Vagina (tissue), 2 donors: ENCODE data around the gene SGF29. TPM values are rescaled to one million over a fixed set of nuclear protein-coding genes. Genes with fewer than 3 reads are reported as not detected.
"Not testable (repeated sequence)": the region's sequence is repeated elsewhere in the genome, so short reads cannot be mapped to it uniquely, and the experiment has no call there.

Experiments
- DNase-seq, 2 donors: peaks; one replicate each; pipeline ENCODE4 v3.0.0-alpha.2; 2017; ENCODE audit errors: extremely low spot score in 2 of 2
- H3K27ac ChIP-seq: fragments of 200-600 bp; sonication (generic); one replicate; pipeline ENCODE4 v1.5.1; 2019
- H3K27me3 ChIP-seq: fragments of 200-600 bp; sonication (generic); one replicate; pipeline ENCODE4 v1.5.1; 2019
- H3K36me3 ChIP-seq, 2 donors: fragments of 200-600 bp; sonication (generic); one replicate each; pipeline ENCODE4 v1.5.1; 2017 to 2019
- H3K4me1 ChIP-seq: fragments of 200-600 bp; sonication (generic); one replicate; pipeline ENCODE4 v1.5.1; 2019
- H3K4me3 ChIP-seq, 2 donors: fragments of 200-600 bp; sonication (generic); 1 replicate in 1 of 2; 2 replicates in 1 of 2; pipeline ENCODE4 v1.5.1; 2016 to 2019
- H3K9me3 ChIP-seq: fragments of 200-600 bp; sonication (generic); one replicate; pipeline ENCODE4 v1.5.1; 2019
- POLR2A ChIP-seq, 2 donors: fragments of 450-650 bp; IDR thresholded peaks; one replicate each; pipeline ENCODE4 v1.6.1; 2017; ENCODE audit warnings: antibody characterized with exemption in 2 of 2, mild to moderate bottlenecking in 2 of 2, moderate library complexity in 2 of 2
- POLR2AphosphoS5 ChIP-seq, 2 donors: sonication (generic); formaldehyde crosslinking; IDR thresholded peaks; one replicate each; pipeline ENCODE4 v1.9.0; 2017; ENCODE audit warnings: antibody characterized with exemption in 2 of 2, mild to moderate bottlenecking in 2 of 2, low read depth in 1 of 2; ENCODE audit not compliant: insufficient read depth in 1 of 2
- intact Hi-C: fragments of 100-400 bp; cut with DNase I; formaldehyde crosslinking; loops from one replicate; pipeline ENCODE4 v1.15.1; 2023
- total RNA-seq: library from RNA; depleted of rRNA; stranded (reverse); fragments of >200 nt; gene quantifications from one replicate; pipeline ENCODE4 v1.2.3, GENCODE V29; 2016
- TF ChIP-seq, protein P1 (sequence below), 3 experiments: fragments of 450-650 bp in 2 of 3; fragments of 200-600 bp in 1 of 3; sonication (generic) in 1 of 3; IDR thresholded peaks; one replicate each; pipeline ENCODE4 v1.5.1; 2017 to 2019; ENCODE audit warnings: antibody characterized with exemption in 3 of 3, mild to moderate bottlenecking in 2 of 3, moderate library complexity in 2 of 3

The SGF29 gene
- total RNA-seq, 1 donor from 2014 or later = 16.5 TPM

DNA sequence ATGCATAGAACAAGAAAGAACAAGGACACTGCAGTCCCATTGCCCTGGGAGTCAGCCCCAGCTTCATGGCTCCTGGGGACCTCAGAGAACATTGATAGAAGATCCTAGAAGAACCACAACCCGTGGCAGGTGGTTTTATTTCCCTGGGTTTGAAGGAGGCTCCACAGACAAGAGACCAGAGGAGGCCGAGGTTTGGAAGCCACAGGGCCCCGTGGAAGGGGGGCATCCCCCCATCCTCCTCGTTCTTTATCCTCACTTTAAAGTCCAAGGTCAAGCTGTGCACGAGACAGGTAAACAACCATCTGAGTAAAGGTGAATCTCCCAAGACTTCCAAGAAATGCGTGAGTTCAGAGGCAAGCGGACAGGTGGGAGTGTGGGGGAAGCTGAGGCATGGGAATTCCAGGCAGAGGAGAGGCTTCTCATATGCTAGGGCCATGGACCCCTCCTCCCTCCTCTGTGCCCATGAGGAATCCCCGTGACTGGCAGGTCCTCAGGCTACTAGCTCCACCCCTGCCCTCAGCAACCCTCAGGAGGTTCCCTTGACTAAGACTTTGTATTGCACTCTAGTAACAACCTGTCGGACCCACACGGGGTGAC is 57.0 kb downstream of the SGF29 start:
- H3K4me3 ChIP-seq = no peak overlapping the region
- DNase-seq = peak in 1 of 2 donors; percentile 92

DNA sequence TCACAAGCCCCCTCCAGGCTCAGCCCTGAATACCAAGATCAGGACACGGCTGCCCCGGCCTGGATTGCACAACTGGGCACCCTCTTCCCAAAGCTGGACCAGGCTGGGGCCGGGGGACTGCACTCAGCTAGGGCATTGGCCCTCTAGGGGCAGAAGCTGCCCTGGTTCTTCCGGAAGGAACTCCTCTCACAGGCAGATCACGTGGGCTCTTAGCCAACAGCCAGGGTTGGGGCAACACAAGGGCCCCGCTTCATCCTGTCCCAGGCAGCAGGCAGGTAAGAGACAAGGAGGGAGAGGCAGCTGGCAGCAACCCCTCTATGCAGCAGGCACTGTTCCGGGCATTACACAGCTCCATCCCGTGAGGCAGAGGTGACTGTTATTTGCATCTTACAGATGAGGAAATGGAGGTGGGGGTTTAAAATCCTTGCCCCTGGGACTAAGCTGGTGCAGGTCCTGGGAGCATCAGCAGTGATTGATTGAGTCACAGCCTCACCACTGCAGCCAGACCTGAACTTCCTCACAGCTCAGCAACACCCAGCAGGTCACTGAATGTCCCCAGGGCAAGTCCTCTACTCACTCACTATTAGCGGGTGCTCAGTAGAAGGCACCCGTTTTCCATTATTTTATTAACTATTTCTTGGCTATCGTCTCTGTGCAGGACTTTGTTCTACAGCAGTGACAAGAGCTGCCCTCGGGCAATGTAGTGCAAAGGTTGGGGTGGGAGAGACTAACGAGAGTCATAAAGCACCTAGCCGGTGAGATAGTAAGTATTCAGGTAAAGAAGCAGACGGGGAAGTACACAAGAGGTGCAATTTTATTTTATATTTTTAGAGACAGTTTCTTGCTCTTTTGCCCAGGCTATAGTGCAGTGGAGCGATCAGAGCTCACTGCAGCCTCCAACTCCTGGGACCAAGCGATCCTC is 58.9 kb downstream of the SGF29 start:
- H3K36me3 ChIP-seq, H3K27me3 ChIP-seq, DNase-seq, H3K27ac ChIP-seq, H3K9me3 ChIP-seq, intact Hi-C loops, H3K4me1 ChIP-seq, H3K4me3 ChIP-seq: not testable (repeated sequence)

More for the DNA sequence above, 57.0 kb downstream of the SGF29 start:
- Histone ChIP-seq H3K9me3 (no peaks in the 10 kb centered on the region), H3K27ac (no peak overlapping the region), H3K4me1 (peaks cover 9% of the 10 kb centered on the region), H3K27me3 (no peaks in the 10 kb centered on the region), H3K36me3 (no peaks in the 10 kb centered on the region)
- TF ChIP-seq, protein P1, sequence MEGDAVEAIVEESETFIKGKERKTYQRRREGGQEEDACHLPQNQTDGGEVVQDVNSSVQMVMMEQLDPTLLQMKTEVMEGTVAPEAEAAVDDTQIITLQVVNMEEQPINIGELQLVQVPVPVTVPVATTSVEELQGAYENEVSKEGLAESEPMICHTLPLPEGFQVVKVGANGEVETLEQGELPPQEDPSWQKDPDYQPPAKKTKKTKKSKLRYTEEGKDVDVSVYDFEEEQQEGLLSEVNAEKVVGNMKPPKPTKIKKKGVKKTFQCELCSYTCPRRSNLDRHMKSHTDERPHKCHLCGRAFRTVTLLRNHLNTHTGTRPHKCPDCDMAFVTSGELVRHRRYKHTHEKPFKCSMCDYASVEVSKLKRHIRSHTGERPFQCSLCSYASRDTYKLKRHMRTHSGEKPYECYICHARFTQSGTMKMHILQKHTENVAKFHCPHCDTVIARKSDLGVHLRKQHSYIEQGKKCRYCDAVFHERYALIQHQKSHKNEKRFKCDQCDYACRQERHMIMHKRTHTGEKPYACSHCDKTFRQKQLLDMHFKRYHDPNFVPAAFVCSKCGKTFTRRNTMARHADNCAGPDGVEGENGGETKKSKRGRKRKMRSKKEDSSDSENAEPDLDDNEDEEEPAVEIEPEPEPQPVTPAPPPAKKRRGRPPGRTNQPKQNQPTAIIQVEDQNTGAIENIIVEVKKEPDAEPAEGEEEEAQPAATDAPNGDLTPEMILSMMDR (IDR thresholded peaks at IDR 0.05) = no peak
- TF ChIP-seq POLR2A (IDR thresholded peaks at IDR 0.05) (no peak), POLR2AphosphoS5 (IDR thresholded peaks at IDR 0.05; ENCODE audit: insufficient read depth in 1 of 2, low read depth in 1 of 2) (no peak)
- intact Hi-C loops = no loop called here

DNA sequence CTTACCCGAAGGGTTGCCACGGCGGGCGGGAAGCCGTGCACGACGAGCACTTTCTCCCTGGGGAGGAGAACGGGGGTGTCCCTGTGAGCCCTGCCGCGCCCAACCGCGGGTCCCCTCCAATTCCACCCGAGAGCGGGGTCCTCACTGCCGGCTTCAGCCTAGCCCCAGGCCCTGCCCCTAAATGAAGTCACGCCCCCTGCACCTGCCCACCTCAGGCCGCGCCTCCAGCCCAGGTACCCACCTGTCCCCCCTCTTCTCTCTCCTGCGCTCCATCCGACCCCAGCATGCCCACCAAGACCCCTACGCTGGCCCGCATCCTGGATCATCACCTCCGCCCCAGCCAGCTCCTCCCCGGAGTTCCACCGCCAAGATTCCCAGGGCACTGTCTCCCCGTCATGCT is 60.2 kb downstream of the SGF29 start:
- H3K27me3 ChIP-seq, H3K27ac ChIP-seq, intact Hi-C loops, H3K4me1 ChIP-seq, DNase-seq, H3K4me3 ChIP-seq, H3K36me3 ChIP-seq, H3K9me3 ChIP-seq: not testable (repeated sequence)

DNA sequence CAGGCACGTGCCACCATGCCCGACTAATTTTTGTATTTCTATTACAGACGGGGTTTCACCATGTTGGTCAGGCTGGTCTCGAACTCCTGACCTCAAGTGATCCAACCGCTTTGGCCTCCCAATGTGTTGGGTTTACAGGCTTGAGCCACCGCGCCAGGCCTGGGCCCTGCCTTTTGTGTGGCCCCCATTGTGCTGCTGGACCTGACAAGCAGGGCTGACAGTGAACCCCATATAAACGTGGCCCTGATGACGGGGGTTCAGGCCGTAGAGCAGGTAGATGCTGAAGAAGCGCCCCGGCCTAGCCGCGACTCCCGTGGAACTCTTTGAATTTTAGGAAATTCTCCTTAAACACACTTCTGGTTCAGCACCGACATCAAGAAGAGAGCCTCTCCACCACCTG is 60.8 kb downstream of the SGF29 start:
- H3K36me3 ChIP-seq, H3K27me3 ChIP-seq, H3K9me3 ChIP-seq, DNase-seq, H3K4me3 ChIP-seq, H3K4me1 ChIP-seq, H3K27ac ChIP-seq, intact Hi-C loops: not testable (repeated sequence)

DNA sequence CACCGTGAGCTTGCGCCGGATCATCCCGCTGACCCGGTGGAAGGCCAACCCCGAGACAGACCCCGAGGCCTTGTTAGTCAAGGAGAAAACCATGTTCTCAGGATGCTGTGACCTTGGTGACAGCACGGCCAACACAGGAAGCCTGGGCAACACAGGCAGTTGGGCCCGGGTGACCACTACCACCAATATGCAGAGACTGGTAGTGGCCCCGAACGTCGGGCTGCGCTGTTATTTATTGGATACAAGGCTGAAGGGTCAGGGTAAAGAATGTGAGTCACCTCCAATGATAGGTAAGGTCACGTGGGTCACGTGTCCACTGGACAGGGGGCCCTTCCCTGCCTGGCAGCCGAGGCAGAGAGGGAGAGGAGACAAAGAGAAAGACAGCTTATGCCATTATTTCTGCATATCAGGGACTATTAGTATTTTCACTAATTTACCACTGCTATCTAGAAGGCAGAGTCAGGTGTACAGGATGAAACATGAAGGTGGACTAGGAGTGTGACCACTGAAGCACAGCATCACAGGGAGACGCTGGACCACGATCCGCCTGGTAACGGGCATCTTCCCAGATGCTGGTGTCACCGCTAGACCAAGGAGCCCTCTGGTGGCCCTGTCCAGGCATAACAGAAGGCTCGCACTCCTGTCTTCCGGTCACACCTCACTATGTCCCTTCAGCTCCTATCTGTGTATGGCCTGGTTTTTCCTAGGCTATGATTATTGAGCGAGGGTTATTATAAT is 61.9 kb downstream of the SGF29 start:
- H3K9me3 ChIP-seq, H3K27me3 ChIP-seq, DNase-seq, H3K4me1 ChIP-seq, H3K36me3 ChIP-seq, intact Hi-C loops, H3K4me3 ChIP-seq, H3K27ac ChIP-seq: not testable (repeated sequence)
- TF ChIP-seq, protein P1 (IDR thresholded peaks at IDR 0.05) = peak; percentile 16 to 54 (median 33)

DNA sequence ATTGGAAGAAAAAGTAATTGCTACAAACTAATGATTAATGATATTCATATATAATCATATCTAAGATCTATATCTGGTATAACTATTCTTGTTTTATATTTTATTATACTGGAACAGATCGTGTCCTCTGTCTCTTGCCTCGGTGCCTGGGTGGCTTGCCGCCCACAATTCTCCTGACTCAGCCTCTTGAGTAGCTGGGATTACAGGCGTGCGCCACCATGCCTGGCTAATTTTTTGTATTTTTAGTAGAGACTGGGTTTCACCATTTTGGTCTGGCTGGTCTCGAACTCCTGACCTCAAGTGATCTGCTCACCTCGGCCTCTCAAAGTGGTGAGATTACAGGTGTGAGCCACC is 62.5 kb downstream of the SGF29 start:
- DNase-seq, H3K9me3 ChIP-seq, H3K27me3 ChIP-seq, intact Hi-C loops, H3K4me1 ChIP-seq, H3K36me3 ChIP-seq, H3K4me3 ChIP-seq, H3K27ac ChIP-seq: not testable (repeated sequence)

DNA sequence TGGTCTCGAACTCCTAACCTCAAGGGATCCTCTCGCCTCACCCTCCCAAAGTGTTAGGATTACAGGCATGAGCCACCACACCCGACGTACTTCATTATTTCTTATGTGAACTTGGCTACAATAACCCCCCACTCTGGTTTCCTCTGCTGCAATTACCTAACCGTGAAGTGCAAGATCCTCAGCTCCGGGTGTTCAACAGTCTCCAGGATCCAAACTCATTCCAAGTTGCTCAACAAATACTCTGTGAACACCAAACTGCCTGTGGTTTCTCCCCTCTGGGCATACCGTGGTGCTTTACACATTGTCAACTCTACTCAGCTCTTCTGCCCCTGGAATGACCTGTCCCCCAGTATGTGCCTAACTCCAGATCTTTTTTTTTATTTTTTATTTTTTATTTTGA is 62.9 kb downstream of the SGF29 start:
- no peak overlapping the region for H3K27ac ChIP-seq
- no peak for DNase-seq
- H3K9me3 ChIP-seq = no peaks in the 10 kb centered on the region
- H3K4me3 ChIP-seq = no peak overlapping the region
- H3K4me1 ChIP-seq = no peaks in the 10 kb centered on the region
- H3K27me3 ChIP-seq = no peaks in the 10 kb centered on the region
- TF ChIP-seq, protein P1 (IDR thresholded peaks at IDR 0.05) = no peak
- TF ChIP-seq POLR2AphosphoS5 (IDR thresholded peaks at IDR 0.05; ENCODE audit: insufficient read depth in 1 of 2, low read depth in 1 of 2) = no peak
- TF ChIP-seq POLR2A (IDR thresholded peaks at IDR 0.05) = no peak
- no peaks in the 10 kb centered on the region for H3K36me3 ChIP-seq
- intact Hi-C loops = no loop called here
